ENCODE data around the gene DNAJC9.
"Not testable (repeated sequence)": the region's sequence is repeated elsewhere in the genome, so short reads cannot be mapped to it uniquely, and the experiment has no call there.

DNAJC9 gene, protein sequence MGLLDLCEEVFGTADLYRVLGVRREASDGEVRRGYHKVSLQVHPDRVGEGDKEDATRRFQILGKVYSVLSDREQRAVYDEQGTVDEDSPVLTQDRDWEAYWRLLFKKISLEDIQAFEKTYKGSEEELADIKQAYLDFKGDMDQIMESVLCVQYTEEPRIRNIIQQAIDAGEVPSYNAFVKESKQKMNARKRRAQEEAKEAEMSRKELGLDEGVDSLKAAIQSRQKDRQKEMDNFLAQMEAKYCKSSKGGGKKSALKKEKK

DNA sequence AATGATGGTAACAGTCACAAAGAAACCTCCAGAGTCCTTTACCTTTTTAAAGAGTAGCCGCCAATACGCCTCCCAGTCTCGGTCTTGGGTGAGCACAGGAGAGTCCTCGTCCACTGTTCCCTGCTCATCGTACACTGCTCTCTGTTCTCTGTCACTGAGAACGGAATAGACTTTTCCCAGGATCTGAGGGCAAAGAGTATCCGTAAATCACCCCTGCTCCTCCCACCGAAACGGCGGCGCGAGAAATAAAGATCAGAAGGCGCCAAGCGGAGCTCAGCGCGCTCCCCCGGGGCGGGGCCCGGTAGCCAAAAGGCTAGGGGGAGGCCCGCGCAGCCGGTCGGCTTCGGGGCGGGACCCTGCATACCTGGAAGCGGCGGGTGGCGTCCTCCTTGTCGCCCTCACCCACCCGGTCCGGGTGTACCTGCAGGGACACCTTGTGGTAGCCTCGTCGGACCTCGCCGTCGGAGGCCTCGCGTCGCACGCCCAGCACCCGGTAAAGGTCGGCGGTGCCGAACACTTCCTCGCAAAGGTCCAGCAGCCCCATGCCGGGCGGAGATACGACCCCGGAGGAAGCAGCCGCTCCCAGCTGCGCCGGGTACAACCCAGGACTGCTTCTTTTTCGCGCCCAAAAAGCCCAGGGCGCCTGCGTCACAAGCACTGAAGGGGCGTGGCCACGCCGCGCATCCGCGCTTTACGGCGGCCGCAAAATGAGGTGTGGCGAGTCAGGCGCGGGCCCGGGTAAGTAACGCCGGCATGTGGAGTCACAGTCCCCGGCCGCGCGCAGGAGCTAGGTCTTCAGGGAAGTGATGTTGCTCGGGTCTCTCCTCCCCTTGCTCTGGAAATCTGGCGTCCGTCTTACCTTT, at the start of gene DNAJC9:
DNAJC9 (minus strand) TSS at position 610 of the 863 bp plus-strand sequence; CDS start at position 544, 66 bp downstream.
- peak; percentile 93 for DNase-seq

DNA sequence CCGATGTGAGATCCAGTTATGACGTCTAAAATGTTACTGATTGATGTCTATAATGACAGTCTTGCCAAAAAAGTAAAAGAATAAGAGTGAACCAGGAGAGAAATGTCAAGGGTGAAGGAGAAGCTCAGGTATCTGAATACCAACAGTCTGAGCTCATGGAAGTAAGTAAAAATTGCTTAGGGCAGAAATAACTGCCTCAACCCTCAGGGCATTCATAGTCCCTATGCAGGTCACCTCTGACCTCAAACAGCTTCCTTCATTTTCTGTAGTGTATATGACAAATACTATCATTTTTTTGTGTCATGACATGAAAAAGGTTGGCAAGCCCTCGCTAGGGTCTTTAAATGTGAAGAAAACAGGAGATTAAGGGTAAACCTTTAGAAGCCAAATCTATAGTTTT, 46.4 kb upstream of the DNAJC9 start:
- no peak for DNase-seq

DNA sequence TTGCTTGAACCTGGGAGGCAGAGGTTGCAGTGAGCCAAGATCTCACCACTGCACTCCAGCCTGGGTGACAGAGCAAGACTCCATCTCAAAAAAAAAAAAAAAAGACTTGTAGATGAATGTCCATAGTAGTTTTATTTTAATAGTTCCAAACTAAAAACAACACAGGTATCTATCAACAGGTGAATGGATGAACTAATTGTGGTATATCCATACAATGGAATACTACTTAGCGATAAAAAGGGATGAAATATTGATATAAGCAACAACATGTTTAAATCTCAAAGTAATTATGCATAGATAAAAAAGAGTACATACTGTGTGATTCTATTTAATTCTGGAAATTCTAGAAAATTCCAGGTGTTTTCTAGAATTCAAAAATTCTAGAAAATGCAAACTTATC, 42.9 kb upstream of the DNAJC9 start:
- DNase-seq, result no peak

DNA sequence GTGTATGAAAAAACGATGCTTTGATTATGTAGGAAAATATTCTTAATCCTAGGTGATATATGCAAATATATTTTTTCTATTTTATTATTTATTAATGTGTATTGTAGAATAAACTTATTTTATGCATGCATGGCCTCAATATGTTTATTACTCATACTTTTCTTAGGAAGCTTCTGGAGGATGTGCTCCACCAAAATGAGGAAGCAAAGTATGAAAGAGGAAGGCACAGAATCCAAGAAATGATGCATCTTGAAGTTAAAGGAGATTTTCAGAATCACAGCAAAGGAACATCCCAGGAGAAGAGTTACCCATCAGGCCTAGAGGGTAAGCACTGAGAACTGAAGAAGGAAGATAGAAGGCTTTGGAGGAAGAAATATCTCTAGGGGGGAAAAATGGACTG, 40.4 kb upstream of the DNAJC9 start:
- DNase-seq, result no peak

DNA sequence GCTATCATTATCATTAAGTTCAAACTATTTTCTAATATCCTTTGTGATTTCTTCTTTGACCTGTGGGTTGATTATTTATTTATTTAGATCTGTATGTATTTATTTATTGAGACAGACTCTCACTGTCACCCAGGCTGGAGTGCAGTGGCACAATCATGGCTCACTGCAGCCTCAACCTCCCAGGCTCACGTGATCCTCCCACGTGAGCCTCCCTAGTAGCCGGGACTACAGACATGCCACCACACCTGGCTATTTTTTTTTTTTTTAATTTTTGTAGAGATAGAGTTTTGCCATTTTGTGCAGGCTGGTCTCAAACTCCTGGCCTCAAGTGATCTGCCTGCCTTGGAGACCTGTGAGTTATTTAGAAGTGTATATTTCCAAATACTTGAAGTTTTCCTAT, 34.0 kb upstream of the DNAJC9 start:
- DNase-seq, result no peak

DNA sequence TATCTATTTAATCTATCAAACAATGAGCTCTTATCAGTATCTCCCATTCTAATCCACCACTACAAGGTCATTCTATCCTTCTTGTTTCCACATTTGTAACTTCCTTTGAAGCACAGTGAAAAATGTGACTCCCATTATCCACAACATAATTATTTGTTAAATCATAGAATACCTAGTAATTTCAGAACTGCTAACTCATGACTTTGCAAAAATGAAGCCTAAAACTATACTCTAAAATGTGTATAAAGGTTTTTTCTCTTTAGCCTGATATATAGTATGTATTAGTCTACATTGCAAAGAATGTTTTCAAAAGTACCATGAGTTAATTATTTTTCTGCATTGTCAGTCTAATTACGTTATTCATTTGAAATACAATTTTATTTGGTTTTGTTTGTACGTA, 17.4 kb upstream of the DNAJC9 start:
- DNase-seq, result no peak

DNA sequence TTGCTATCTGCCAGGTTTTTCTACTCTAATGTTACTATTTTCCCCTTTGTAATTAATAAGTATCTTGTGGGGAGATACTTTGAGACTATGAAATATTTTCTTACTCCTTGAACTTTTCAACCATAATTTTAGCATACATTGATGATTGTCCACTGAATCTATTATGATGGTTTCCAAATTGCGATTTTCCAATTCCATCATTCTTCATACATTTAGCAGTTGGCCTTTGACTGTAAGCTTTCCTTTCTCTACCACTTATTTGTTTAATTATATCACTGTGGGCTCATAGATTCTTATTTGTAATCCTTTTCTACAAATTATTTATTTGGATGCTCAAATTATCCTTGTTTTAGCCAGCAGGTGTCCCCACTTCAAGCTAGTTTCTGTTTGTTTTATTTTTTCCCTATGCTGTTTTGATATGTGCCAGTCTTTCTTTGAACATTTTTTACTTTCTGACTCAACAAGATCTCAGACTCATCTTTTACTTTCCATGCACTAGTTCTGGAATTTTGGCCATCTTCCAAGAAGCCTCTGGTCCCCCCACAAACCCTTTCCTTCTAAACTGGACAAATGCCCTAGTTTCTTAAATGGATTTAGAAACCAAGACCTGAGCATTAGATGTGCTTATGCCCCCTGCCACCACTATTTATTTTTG, 16.8 kb upstream of the DNAJC9 start:
- peak; percentile 57 for DNase-seq

DNA sequence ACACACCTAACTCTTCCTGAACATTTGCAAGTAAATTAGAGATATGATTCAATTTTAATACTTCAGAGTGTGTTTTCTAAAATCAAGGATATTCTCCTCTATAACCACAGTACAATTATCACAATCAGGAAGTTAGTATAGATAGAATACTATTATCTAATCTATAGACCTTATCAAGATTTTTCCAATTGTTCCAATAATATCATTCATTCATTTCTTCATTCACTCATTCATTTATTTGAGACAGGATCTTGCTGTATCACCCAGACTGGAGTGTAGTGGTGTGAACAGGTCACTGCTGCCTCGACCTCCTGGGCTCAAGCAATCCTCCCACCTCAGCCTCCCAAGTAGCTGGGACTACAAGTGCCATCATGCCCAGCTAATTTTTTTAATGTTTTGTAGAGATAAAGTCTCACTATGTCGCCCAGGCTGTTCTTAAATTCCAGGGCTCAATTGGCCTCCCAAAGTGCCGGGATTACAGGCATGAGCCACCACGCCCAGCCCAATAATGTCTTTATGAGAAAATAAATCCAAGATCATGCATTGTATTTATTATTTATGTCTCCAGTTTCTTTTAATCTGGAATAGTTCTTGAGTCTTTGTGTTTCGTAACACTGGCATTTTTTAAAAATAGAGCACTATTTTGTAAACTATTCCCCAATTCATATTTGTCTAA, 16.0 kb upstream of the DNAJC9 start:
- no peak for DNase-seq

DNA sequence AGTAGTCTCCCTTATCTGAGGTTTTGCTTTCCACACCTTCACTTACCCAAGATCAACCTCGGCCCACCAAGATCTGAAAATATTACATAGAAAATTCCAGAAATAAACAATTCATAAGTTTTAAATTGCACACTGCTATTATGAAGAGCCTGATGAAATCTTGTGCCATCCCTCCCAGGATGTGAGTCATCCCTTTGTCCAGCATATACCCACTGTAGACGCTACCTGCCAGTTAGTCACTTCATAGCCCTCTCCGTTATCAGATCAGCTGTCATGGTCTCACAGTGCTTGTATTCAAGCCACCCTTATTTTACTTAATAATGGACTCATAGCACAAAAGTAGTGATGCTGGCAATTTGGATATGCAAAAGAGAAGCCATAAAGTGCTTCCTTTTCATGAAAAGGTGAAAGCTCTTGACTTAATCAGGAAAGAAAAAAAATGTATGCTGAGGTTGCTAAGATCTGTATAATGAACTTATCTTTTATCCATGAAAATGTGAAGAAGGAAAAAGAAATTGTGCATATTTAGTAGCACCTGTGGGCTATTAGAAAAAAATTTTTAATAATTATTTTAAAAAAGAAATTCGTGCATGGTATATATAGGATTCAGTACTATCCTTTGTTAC, 15.2 kb upstream of the DNAJC9 start:
- DNase-seq, result peak; percentile 64

DNA sequence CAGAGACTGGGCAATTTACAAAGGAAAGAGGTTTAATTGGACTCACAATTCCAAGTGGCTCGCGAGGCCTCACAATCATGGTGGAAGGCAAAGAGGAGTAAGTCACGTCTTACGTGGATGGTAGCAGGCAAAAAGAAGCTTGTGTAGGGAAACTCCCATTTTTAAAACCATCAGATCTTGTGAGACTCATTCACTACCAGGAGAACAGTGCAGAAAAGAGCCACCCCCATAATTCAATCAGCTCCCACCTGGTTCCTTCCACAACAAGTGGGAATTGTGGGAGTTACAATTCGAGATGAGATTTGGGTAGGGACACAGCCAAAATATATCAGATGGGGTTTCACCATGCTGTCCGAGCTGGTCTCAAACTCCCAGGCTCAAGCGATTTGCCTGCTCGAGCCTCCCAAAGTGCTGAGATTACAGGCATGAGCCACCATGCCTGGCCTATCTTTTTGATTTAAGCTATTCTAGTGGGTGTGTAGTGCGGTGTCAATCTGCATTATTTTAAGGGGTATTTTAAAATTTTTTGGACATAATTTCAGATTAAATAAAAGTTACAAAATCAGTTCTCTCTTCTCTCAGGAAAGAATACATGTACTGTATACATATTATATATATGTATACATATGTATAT, 14.4 kb upstream of the DNAJC9 start:
- DNase-seq, result no peak

DNA sequence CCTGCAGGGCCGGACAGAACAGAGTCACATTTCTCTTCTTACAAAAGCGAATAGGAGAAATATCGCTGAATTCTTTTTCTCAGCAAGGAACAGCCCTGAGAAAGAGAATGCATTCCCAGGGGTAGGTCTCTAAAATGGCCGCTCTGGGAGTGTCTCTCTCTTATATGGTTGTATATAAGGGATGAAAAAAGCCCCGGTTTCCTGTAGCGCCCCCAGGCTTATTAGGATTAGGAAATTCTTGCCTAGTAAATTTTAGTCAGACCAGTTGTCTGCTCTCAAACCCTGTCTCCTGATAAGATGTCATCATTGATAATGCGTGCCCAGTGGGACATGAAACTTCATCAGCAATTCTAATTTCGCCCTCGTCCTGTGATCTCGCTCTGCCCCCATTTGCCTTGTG, 11.6 kb upstream of the DNAJC9 start:
- DNase-seq, result not testable (repeated sequence)

DNA sequence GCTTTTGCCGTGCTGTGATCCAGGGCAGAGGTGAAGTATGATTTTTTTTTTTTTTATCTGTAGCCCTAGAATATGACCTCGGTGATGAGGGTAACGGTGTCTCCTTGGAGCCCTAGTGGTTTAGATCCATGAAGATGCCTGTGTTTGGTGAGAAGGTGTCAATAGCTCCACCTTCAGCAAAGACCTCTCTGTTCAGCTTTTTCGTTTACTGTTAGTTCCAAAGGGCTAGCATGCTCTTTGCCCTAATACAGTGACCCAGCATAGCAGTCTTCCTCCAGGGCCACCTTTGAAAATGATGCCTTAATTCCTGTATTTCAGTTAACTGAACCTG, 6.1 kb upstream of the DNAJC9 start:
- no peak for DNase-seq

DNA sequence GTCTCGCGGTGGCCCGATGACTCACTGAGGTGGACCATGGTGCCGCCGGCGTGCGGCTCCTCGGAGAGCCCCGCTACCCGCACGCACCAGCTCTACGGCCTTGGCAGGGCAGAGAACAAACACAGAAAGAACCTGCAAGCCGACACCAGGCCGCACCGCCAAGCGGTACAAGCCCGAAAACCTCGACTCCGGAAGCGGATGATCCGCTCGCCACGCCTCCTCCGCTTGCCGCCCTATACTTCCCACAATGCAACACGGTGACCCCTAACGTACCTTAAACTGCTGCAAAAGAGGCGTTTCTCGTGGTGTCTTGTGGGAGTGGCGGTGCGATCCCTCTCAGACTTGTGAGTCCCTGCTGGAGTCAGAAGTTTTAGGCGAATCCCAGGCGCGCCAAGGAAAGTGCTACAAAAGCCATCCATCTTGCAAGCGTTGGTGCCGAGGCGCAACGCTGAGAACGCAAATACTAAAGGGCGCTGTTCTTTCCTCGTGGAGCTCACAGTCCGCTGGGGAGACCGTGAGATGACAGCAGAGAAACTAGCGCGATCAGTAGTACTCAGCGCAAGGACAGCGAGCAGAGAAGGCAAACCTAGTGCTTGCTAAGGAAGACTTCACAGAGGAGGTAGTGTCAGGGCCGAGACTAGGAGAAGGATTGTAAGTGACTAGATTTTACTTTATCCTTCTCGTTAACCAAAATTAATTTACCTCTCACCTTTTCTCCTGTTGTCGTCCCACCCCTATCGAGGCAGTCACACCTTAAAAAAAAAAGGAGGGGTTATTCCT, 5.6 kb upstream of the DNAJC9 start, which contains the start of gene MRPS16:
MRPS16 (minus strand) TSS at position 200 of the 780 bp plus-strand sequence; CDS start at position 38, 162 bp downstream.
- DNase-seq, result peak; percentile 98

DNA sequence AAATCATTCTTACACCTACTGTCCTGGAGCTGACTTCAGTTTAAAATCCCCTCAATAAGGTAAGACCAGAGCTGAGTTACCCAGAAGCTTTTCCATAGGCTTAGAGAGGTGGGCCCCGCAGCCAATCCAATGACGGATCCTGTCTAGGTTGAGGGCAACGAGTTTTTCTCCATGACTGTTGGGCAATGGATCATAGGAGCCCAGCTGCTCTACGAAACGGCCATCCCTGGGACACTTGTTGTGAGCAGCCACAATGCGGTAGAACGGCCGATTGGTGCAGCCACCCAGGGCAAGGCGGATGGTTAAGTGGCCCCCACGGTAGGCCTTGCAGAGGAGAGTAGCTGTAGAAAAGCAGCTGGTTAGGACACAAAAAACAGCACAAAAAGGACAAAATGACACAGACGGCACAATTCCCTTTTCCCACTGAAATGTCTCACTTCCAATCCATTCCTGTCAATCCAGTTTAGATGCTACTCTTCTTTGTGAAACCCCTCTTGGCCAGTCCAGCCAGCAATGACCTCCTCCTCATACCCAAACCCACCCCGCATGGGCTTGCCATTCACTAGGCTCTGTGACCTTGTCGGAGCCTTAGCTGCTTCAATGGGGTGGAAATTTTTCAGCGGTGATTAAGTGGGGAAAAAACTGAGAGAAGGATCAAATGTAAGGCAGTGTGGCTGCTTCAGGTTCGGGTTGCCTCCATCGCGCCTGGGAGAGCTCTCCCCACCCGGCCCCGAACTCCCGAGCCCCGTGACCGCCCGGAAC, 4.8 kb upstream of the DNAJC9 start:
- no peak for DNase-seq

DNA sequence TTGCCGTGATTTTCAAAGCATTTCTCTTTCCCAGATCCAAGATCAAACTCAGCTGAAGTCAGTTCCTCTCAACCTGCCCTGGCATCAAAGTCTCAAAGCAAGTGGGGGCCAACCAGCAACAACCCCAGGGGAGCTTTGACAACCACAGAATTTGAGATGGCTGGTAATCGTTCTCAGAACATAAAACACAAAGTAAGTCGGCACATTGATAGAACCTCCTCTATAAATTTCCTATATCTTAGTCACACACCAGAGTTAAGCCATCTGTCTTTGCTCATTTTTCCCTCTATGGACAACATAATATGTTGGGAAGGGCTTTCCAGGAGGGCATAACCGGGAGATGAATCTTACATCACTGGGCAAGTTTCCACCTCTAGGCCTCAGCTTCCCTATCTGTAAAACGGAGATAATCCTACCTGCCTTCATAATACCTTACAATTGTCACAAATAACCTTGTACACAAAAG, 1.2 kb upstream of the DNAJC9 start:
- DNase-seq, result peak; percentile 59

DNA sequence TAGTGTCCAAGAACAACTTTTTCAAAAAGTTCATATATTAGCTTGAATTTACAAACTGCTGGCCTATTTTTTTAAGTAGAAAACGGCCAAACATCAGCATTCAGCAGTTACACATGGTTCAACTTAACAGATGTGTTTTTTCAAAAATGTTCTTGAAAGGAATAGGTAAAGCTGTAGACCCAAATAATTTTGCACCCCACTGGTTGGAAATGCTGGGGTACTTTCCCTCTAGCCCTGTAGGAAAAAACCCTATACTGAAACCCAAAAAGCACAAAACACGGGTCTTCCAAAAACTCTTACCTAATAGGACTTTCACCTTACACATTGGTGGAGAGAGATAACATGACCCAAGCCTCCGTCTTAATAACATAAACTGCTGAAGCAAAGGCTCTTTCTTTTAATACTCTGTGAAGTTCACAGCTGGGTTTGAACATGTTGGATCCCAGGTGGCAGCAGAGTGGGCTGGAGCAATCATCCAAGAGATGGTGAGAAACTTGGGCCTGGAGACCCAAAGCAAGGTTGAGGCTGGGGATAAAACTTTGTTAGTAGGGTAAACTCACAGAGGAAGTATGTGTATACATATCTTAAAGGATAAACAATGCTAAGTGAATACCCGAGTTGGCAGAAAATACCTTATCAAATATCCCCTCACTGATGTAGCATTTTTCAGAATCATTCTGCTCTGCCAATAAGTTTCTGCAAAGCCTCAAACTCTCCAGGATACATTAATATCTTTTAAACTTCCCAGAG, 629 bp upstream of the DNAJC9 start:
- peak; percentile 23 for DNase-seq

DNA sequence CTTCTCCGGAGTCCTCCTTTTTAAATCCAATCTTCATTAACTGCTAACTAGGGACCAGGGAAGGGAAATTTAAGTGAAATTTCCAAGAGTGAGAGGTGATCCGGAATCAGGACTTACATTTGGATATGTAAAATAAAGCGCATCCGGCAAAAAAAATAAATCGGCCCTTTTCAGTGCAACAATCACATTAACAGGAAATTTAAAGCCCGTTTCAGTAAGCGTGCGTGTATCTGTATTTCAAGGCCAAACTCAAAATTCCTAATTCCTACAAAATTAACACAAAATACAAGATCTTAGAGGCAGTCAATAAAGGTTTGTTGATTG, 771 bp downstream of the DNAJC9 start:
- no peak for DNase-seq

DNA sequence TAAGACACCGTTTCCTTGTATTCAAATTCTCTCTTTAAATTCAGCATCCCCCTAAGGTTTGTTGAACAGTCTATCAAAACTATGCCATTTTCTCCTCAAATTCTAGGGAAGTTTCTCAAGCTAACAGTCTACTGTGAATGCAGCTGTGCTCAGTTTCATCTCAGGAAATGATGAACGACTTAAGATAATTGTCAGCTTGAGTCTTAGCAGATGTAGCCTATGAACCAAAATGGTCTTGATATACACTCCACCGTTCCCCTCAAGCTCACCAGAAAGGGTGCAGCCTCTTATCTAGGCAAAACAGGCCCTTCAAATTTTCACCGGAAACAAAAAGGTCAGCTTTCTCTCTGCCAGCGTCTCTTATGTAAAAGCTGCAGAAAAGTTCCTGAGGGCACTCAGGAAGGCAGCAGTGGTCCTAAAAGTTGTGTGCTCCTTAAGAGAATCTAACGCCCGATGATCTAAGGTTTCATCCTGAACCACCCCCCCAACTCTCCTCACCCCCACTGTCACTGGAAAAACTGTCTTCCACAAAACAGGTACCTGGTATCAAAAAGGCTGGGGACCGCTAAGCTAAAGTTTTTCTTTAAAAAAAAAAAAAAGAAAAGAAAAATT, 2.1 kb downstream of the DNAJC9 start:
- DNase-seq, result no peak

DNA sequence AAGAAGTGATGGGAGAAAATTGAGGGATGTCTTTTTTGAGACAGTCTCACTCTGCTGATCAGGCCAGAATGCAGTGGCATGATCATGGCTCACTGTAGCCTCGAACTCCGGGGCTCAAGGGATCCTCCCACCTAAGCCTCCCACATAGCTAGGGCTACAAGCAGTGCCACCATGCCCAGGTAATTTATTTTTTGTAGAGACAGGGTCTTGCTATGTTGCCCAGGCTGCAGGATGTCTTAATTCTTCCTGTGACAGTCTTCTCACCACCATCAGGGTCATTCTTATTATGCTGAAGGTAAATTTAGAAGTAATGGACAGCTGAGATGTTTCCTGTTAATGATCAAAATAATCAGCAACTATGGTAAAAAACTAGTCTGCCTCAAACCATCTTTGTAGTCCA, 7.1 kb downstream of the DNAJC9 start:
- no peak for DNase-seq

Data from HCEC 1CT (cell line).